BJ (cell line): ENCODE results near the gene PCAT7. TPM values are rescaled to one million over a fixed set of nuclear protein-coding genes. Genes with fewer than 3 reads are reported as not detected.

Experiments used
- CTCF ChIA-PET: fragments of 350-600 bp; formaldehyde crosslinking; extraction: SDS; loops from one replicate; lab custom pipeline; 2021; ENCODE audit warnings: antibody characterized with exemption, inconsistent platforms; lab: Yijun Ruan, JAX
- POLR2A ChIA-PET: fragments of 300-600 bp; sonication (Branson Sonifier 250); formaldehyde crosslinking; extraction: SDS; loops from one replicate; lab custom pipeline; 2021; ENCODE audit warnings: antibody characterized with exemption; lab: Charles Lee
- DNase-seq: peaks from one replicate; pipeline ENCODE4 v3.0.0-alpha.2; 2011; ENCODE audit warnings: low read depth
- H3K27me3 ChIP-seq: 2 replicates; pipeline ENCODE4 v1.6.0; 2011; ENCODE audit warnings: low read length; ENCODE audit not compliant: control insufficient read depth, insufficient read depth
- H3K36me3 ChIP-seq: 2 replicates; pipeline ENCODE4 v1.5.1; 2011; ENCODE audit warnings: low read length; ENCODE audit not compliant: control insufficient read depth, insufficient read depth
- H3K4me3 ChIP-seq: 2 replicates; pipeline ENCODE4 v1.5.1; 2011; ENCODE audit warnings: low read depth, mild to moderate bottlenecking, control low read depth, low read length
- CTCF ChIP-seq: IDR thresholded peaks from 2 replicates; pipeline ENCODE4 v1.5.1; 2011; ENCODE audit warnings: low read depth, mild to moderate bottlenecking, control low read depth, inconsistent platforms, low read length, moderate library complexity; ENCODE audit not compliant: insufficient read depth
- polyA plus RNA-seq: library from polyadenylated mRNA; depleted of rRNA; stranded (reverse); fragments of >200 nt; gene quantifications from 2 replicates; pipeline ENCODE4 v1.2.3, GENCODE V29; 2011

Gene PCAT7
- polyA plus RNA-seq, 1 experiment: 0.04 TPM

DNA sequence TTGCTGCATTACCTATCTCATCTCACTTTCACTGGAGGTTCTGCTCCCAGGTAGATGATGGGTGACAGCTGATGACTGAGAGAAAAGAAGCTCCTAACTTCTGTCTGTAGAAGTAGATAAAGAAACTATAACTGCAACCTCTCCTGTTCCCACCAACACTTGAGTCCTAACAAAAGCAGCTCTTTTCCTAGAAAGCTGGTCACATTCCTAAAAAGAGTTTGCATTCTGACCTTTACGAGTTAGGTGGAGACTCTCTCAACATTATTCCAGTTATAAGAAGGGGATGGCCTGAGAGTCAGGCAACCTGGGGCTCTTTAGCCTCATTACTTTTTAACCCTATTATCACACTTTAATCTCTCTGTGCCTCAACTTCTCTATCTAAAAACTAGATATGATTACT, 8.9 kb upstream of the PCAT7 start:
- ChIA-PET CTCF (no interaction called here), POLR2A (no interaction called here)

DNA sequence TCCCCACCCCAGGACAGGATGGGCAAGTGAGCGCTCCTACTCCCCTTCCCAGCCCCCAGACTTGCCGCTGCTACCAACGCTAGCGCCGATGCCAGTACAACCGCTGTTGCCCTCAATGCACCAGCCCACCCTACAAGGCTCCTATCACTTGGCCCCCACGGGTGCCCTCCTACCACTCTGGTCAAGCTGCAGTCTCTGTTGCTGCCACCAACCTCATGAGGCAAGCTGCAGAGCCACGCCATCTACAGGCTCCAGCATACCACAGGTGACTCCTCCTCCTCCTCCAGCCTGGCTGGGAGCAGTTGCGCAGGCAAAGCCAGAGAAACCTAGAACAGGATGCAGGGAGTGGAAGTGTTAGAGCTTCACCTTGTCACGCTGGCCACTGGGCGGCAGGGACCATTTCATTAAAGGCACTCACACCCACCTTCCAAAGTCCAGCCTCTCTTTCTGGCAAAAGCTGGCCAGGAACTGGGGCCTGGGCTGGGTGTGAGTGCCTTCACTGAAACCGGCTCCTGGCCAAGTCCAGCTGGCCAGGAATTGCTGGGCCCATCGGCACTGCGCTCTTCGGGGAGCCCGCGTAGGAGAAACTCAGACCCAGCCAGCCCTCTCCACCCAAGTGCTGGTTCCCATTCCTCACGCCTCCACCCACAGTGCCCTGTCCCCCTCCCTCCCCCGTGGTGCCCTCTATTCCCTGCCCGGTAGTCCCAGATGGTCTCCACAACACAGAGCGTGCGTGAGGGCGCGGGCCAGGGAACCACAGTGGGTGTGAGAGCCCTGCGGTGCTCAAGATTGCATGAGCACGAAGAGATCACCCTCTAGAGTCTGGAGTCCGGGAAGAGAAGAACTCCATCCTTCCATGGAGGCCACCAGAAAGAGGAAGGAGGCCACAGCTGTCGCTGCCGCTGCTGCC, 1.6 kb upstream of the PCAT7 start:
- no peak for DNase-seq
- CTCF ChIA-PET: no interaction called here
- no peaks in the 10 kb centered on the region for H3K36me3 ChIP-seq
- H3K27me3 ChIP-seq: no peaks in the 10 kb centered on the region
- TF ChIP-seq CTCF: no peak
- H3K4me3 ChIP-seq: no peak overlapping the region
- POLR2A ChIA-PET: no interaction called here

More for the DNA sequence above, 8.9 kb upstream of the PCAT7 start:
- H3K4me3 ChIP-seq: no peak overlapping the region
- H3K36me3 ChIP-seq: no peaks in the 10 kb centered on the region
- no peaks in the 10 kb centered on the region for H3K27me3 ChIP-seq
- TF ChIP-seq CTCF: no peak
- DNase-seq: no peak

DNA sequence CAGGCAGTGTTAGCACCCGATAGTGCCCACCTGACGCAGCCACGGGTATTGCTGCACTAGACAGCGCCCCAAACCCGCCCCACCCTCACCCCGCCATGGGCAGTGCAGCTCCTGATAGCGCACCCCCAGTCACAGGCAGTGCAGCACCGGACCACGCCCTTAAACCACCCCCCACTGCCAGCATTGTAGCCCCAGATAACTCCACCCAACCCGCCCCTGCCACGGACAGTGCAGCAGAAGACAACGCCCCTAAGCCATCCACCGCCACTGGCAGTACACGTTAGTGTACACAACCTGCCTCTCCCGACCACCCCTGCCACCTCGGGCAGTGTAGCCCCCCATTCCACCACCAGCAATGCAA, 825 bp upstream of the PCAT7 start:
- H3K4me3 ChIP-seq: no peak overlapping the region
- CTCF ChIA-PET: no interaction called here
- H3K36me3 ChIP-seq: no peaks in the 10 kb centered on the region
- no peak for DNase-seq
- no peaks in the 10 kb centered on the region for H3K27me3 ChIP-seq
- POLR2A ChIA-PET: no interaction called here
- no peak for TF ChIP-seq CTCF

DNA sequence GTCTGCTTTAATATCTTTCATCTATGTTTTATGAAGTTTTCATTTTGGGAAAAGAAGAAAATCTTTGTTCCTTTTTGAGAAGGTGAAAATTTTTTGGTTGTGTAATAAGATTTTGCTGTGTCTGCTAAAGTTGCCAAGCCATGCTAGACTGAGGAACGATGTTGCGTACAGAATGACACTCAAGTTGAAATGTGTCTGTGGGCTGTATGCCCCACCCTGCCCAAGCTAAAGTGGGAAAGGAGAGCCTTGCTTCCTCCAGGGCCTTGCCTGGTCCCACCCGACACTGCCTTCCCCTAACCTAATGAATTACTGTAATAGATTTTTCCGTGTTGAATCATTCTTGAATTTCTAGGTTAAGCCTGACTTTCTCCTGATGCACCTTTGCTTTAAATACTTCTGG, 2.5 kb downstream of the PCAT7 start:
- CTCF ChIA-PET: interaction anchor here (0.7 kb wide), 1 partner anchor 141 kb away, joined by 3 read pairs; no protein-coding TSS in a partner anchor

More for the DNA sequence above, 2.5 kb downstream of the PCAT7 start:
- no peak overlapping the region for H3K4me3 ChIP-seq
- DNase-seq: no peak
- H3K36me3 ChIP-seq: no peaks in the 10 kb centered on the region
- no peak for TF ChIP-seq CTCF
- no peaks in the 10 kb centered on the region for H3K27me3 ChIP-seq
- POLR2A ChIA-PET: no interaction called here
